Activated B cell treated with CpG ODN at 0.5 μM for 24 hours (primary cell): Measurements from ENCODE around the gene DDX46. TPM values are rescaled to one million over a fixed set of nuclear protein-coding genes. Genes with fewer than 3 reads are reported as not detected.

Experiments used
- ATAC-seq: fragments of 200-7000 bp; cut with Tn5 transposase; one replicate; pipeline ENCODE4 v1.10.0; 2021; ENCODE audit warnings: low read depth, mild to moderate bottlenecking, moderate library complexity
- CTCF ChIA-PET: fragments of 350-600 bp; sonication (Branson Sonifier 250); formaldehyde crosslinking; loops from one replicate; lab custom pipeline; 2021; ENCODE audit warnings: antibody characterized with exemption; lab: Charles Lee
- POLR2A ChIA-PET: fragments of 350-600 bp; sonication (Branson Sonifier 250); formaldehyde crosslinking; loops from one replicate; lab custom pipeline; 2021; ENCODE audit warnings: antibody characterized with exemption; lab: Charles Lee
- DNase-seq: peaks from one replicate; pipeline ENCODE4 v3.0.0; 2022
- H3K27ac Mint-ChIP-seq: one replicate; pipeline ENCODE4 v1.8.0; 2020; ENCODE audit warnings: mixed read lengths
- H3K27me3 Mint-ChIP-seq: one replicate; pipeline ENCODE4 v1.8.0; 2021; ENCODE audit warnings: mixed read lengths
- H3K36me3 Mint-ChIP-seq: one replicate; pipeline ENCODE4 v1.8.0; 2021; ENCODE audit warnings: low read depth, mixed read lengths
- H3K4me1 Mint-ChIP-seq: one replicate; pipeline ENCODE4 v1.8.0; 2021; ENCODE audit warnings: mixed read lengths
- H3K4me3 Mint-ChIP-seq: one replicate; pipeline ENCODE4 v1.8.0; 2020; ENCODE audit warnings: mild to moderate bottlenecking, mixed read lengths
- H3K9me3 Mint-ChIP-seq: one replicate; pipeline ENCODE4 v1.8.0; 2020; ENCODE audit warnings: mixed read lengths
- intact Hi-C: fragments of 100-400 bp; cut with micrococcal nuclease; formaldehyde crosslinking; loops from one replicate; pipeline ENCODE4 v1.15.1; 2024
- total RNA-seq: library from RNA; stranded (reverse); gene quantifications from 2 replicates; pipeline ENCODE4 v1.2.3, GENCODE V29; 2022
- TF ChIP-seq, protein P1 (sequence below): fragments of 200-600 bp; IDR thresholded peaks from one replicate; pipeline ENCODE4 v1.8.0; 2022; ENCODE audit warnings: antibody characterized with exemption, mild to moderate bottlenecking

DDX46 gene
- total RNA-seq, 1 donor from 2014 or later = 74.1 TPM

- POLR2A ChIA-PET = interaction anchor here (0.6 kb wide), 1 partner anchor 36 kb away, joined by 3 read pairs; no protein-coding TSS in a partner anchor
- H3K4me3 Mint-ChIP-seq = no peak overlapping the region
These were observed 82.2 kb downstream of the DDX46 start for GRCh38 chr5:134840811-134841210.

GRCh38 chr5:134844252-134844651, 85.7 kb downstream of the DDX46 start:
- H3K36me3 Mint-ChIP-seq = peaks cover 20% of the 10 kb centered on the region
- ATAC-seq (no peak), DNase-seq (no peak)
- no peak overlapping the region for H3K27ac Mint-ChIP-seq
- H3K4me1 Mint-ChIP-seq = peaks cover 22% of the 10 kb centered on the region
- no peaks in the 10 kb centered on the region for H3K9me3 Mint-ChIP-seq
- ChIA-PET CTCF (no interaction called here), POLR2A (interaction anchor here (0.5 to 1.0 kb wide), 3 partner anchors 29 to 62 kb away, joined by 3 to 5 read pairs (median 4); no protein-coding TSS in a partner anchor)
- no peaks in the 10 kb centered on the region for H3K27me3 Mint-ChIP-seq
- intact Hi-C loops = loop anchor here (10.0 kb wide), 1 partner anchor 299 kb away; no protein-coding TSS in a partner anchor
- TF ChIP-seq, protein P1, sequence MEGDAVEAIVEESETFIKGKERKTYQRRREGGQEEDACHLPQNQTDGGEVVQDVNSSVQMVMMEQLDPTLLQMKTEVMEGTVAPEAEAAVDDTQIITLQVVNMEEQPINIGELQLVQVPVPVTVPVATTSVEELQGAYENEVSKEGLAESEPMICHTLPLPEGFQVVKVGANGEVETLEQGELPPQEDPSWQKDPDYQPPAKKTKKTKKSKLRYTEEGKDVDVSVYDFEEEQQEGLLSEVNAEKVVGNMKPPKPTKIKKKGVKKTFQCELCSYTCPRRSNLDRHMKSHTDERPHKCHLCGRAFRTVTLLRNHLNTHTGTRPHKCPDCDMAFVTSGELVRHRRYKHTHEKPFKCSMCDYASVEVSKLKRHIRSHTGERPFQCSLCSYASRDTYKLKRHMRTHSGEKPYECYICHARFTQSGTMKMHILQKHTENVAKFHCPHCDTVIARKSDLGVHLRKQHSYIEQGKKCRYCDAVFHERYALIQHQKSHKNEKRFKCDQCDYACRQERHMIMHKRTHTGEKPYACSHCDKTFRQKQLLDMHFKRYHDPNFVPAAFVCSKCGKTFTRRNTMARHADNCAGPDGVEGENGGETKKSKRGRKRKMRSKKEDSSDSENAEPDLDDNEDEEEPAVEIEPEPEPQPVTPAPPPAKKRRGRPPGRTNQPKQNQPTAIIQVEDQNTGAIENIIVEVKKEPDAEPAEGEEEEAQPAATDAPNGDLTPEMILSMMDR = no peak
- H3K4me3 Mint-ChIP-seq = no peak overlapping the region

More at GRCh38 chr5:134840811-134841210, 82.2 kb downstream of the DDX46 start:
- Mint-ChIP-seq H3K27ac (no peak overlapping the region), H3K9me3 (no peaks in the 10 kb centered on the region), H3K4me1 (peaks cover 9% of the 10 kb centered on the region), H3K27me3 (no peaks in the 10 kb centered on the region), H3K36me3 (peaks cover 30% of the 10 kb centered on the region)
- TF ChIP-seq, protein P1 = no peak
- DNase-seq (no peak), ATAC-seq (no peak)
- CTCF ChIA-PET = no interaction called here
- intact Hi-C loops = loop anchor here (10.0 kb wide), 1 partner anchor 296 kb away; no protein-coding TSS in a partner anchor

GRCh38 chr5:134845335-134845851, 86.8 kb downstream of the DDX46 start:
- Mint-ChIP-seq H3K27me3 (no peaks in the 10 kb centered on the region), H3K27ac (peak overlapping the region; percentile 95), H3K4me1 (peaks cover 26% of the 10 kb centered on the region), H3K9me3 (no peaks in the 10 kb centered on the region), H3K36me3 (peaks cover 13% of the 10 kb centered on the region), H3K4me3 (peak overlapping the region; percentile 83)
- ChIA-PET POLR2A (interaction anchor here (0.6 to 1.3 kb wide), 19 partner anchors 10 to 868 kb away, joined by 3 to 45 read pairs (median 4); partner anchors contain the start of genes CAMLG, DDX46, PCBD2 and SEC24A), CTCF (interaction anchor here (0.6 to 1.1 kb wide), 5 partner anchors 21 to 107 kb away, joined by 3 to 9 read pairs (median 3); partner anchors contain the start of genes CAMLG and PCBD2)
- no peak for DNase-seq
- ATAC-seq = no peak
- intact Hi-C loops = loop anchor here (1.0 to 10.0 kb wide), 7 partner anchors 29 to 301 kb away; partner anchors contain the start of genes CAMLG, DDX46, PCBD2 and SAR1B
- TF ChIP-seq, protein P1 = no peak

- H3K9me3 Mint-ChIP-seq = no peaks in the 10 kb centered on the region
- POLR2A ChIA-PET = interaction anchor here (0.6 to 1.4 kb wide), 20 partner anchors 9 to 869 kb away, joined by 3 to 45 read pairs (median 4); partner anchors contain the start of genes CAMLG, DDX46, PCBD2 and SEC24A
- intact Hi-C loops = loop anchor here (1.0 to 10.0 kb wide), 8 partner anchors 28 to 475 kb away; partner anchors contain the start of genes CAMLG, DDX46, PCBD2 and SAR1B
- DNase-seq (peak; percentile 86), ATAC-seq (peak; percentile 92)
- H3K36me3 Mint-ChIP-seq = peaks cover 11% of the 10 kb centered on the region
- peaks cover 26% of the 10 kb centered on the region for H3K4me1 Mint-ChIP-seq
- peak within 1 kb of the TSS; percentile 83 for H3K4me3 Mint-ChIP-seq
- CTCF ChIA-PET = interaction anchor here (0.6 to 2.2 kb wide), 6 partner anchors 21 to 108 kb away, joined by 3 to 9 read pairs (median 4); partner anchors contain the start of genes CAMLG and PCBD2
- peak within 1 kb of the TSS; percentile 95 for H3K27ac Mint-ChIP-seq
- TF ChIP-seq, protein P1 = no peak
- no peaks in the 10 kb centered on the region for H3K27me3 Mint-ChIP-seq
These were observed 87.5 kb downstream of the DDX46 start, which contains the start of gene C5orf24 for GRCh38 chr5:134845852-134846640. Gene C5orf24 (plus strand): TSS chr5:134845968. CDS start chr5:134854901, 8,933 bp downstream.
